22Rv1 (cell line): ENCODE data around the gene KIF26B.

Source experiments
- H3K27ac ChIP-seq: fragments of 450-650 bp; 2 replicates; pipeline ENCODE4 v1.5.1; 2017
- CTCF ChIP-seq: fragments of 450-650 bp; IDR thresholded peaks from 2 replicates; pipeline ENCODE4 v1.5.1; 2017; ENCODE audit warnings: mild to moderate bottlenecking
- ZFX ChIP-seq: fragments of 450-650 bp; IDR thresholded peaks from 2 replicates; pipeline ENCODE4 v1.6.1; 2017; ENCODE audit warnings: antibody characterized with exemption, borderline replicate concordance

Gene KIF26B

GRCh38 chr1:245588116-245588639, 433.4 kb downstream of the KIF26B start:
- TF ChIP-seq ZFX, result no peak
- no peak for TF ChIP-seq CTCF
- H3K27ac ChIP-seq, result no peak overlapping the region

- TF ChIP-seq ZFX, result no peak
- no peak for TF ChIP-seq CTCF
- no peak overlapping the region for H3K27ac ChIP-seq
Observed at GRCh38 chr1:245589316-245589715, 434.5 kb downstream of the KIF26B start.

- TF ChIP-seq ZFX (no peak), CTCF (no peak)
- no peak overlapping the region for H3K27ac ChIP-seq
Observed at GRCh38 chr1:245589906-245590305, 435.1 kb downstream of the KIF26B start.

GRCh38 chr1:245590726-245591125, 435.9 kb downstream of the KIF26B start:
- TF ChIP-seq CTCF (no peak), ZFX (no peak)
- no peak overlapping the region for H3K27ac ChIP-seq

- TF ChIP-seq ZFX, result no peak
- no peak overlapping the region for H3K27ac ChIP-seq
Observed at GRCh38 chr1:245591346-245592188, 436.8 kb downstream of the KIF26B start.

- no peak overlapping the region for H3K27ac ChIP-seq
- TF ChIP-seq CTCF (no peak), ZFX (no peak)
Observed at GRCh38 chr1:245592189-245592460, 437.3 kb downstream of the KIF26B start.

GRCh38 chr1:245598524-245599305, 443.9 kb downstream of the KIF26B start:
- no peak overlapping the region for H3K27ac ChIP-seq
- TF ChIP-seq ZFX (no peak), CTCF (no peak)
